DMS 273 treated with DMSO at 0.1 percent for 48 hours (cell line): ENCODE data around the gene HBA2.
A peak's percentile ranks its signal among the peaks of the same experiment; 100 is the strongest.
"Not testable (repeated sequence)": the region's sequence is repeated elsewhere in the genome, so short reads cannot be mapped to it uniquely, and the experiment has no call there.

Experiments used
- DNase-seq: peaks from one replicate; lab custom pipeline; 2025; lab: John Stamatoyannopoulos, UW

HBA2 gene

DNA sequence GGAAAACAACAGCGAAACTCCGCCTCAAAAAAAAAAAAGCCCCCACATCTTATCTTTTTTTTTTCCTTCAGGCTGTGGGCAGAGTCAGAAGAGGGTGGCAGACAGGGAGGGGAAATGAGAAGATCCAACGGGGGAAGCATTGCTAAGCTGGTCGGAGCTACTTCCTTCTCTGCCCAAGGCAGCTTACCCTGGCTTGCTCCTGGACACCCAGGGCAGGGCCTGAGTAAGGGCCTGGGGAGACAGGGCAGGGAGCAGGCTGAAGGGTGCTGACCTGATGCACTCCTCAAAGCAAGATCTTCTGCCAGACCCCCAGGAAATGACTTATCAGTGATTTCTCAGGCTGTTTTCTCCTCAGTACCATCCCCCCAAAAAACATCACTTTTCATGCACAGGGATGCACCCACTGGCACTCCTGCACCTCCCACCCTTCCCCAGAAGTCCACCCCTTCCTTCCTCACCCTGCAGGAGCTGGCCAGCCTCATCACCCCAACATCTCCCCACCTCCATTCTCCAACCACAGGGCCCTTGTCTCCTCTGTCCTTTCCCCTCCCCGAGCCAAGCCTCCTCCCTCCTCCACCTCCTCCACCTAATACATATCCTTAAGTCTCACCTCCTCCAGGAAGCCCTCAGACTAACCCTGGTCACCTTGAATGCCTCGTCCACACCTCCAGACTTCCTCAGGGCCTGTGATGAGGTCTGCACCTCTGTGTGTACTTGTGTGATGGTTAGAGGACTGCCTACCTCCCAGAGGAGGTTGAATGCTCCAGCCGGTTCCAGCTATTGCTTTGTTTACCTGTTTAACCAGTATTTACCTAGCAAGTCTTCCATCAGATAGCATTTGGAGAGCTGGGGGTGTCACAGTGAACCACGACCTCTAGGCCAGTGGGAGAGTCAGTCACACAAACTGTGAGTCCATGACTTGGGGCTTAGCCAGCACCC lies 2.6 kb downstream of the HBA2 start:
- DNase-seq = no peak

- DNase-seq = not testable (repeated sequence)
Observed at GRCh38 chr16:176006-176405, 3.3 kb downstream of the HBA2 start.

DNA sequence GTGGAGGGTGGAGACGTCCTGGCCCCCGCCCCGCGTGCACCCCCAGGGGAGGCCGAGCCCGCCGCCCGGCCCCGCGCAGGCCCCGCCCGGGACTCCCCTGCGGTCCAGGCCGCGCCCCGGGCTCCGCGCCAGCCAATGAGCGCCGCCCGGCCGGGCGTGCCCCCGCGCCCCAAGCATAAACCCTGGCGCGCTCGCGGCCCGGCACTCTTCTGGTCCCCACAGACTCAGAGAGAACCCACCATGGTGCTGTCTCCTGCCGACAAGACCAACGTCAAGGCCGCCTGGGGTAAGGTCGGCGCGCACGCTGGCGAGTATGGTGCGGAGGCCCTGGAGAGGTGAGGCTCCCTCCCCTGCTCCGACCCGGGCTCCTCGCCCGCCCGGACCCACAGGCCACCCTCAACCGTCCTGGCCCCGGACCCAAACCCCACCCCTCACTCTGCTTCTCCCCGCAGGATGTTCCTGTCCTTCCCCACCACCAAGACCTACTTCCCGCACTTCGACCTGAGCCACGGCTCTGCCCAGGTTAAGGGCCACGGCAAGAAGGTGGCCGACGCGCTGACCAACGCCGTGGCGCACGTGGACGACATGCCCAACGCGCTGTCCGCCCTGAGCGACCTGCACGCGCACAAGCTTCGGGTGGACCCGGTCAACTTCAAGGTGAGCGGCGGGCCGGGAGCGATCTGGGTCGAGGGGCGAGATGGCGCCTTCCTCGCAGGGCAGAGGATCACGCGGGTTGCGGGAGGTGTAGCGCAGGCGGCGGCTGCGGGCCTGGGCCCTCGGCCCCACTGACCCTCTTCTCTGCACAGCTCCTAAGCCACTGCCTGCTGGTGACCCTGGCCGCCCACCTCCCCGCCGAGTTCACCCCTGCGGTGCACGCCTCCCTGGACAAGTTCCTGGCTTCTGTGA lies 4.1 kb downstream of the HBA2 start, which contains the start of gene HBA1:
HBA1 (plus strand) TSS at position 204 of the 906 bp plus-strand sequence; CDS start at position 241, 37 bp downstream.
- not testable (repeated sequence) for DNase-seq

GRCh38 chr16:177394-177822 lies 4.7 kb downstream of the HBA2 start:
- peak; percentile 100 for DNase-seq

DNA sequence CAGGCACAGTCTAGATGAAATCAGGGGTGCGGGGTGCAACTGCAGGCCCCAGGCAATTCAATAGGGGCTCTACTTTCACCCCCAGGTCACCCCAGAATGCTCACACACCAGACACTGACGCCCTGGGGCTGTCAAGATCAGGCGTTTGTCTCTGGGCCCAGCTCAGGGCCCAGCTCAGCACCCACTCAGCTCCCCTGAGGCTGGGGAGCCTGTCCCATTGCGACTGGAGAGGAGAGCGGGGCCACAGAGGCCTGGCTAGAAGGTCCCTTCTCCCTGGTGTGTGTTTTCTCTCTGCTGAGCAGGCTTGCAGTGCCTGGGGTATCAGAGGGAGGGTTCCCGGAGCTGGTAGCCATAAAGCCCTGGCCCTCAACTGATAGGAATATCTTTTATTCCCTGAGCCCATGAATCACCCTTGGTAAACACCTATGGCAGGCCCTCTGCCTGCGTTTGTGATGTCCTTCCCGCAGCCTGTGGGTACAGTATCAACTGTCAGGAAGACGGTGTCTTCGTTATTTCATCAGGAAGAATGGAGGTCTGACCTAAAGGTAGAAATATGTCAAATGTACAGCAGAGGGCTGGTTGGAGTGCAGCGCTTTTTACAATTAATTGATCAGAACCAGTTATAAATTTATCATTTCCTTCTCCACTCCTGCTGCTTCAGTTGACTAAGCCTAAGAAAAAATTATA lies 5.4 kb downstream of the HBA2 start:
- no peak for DNase-seq

DNA sequence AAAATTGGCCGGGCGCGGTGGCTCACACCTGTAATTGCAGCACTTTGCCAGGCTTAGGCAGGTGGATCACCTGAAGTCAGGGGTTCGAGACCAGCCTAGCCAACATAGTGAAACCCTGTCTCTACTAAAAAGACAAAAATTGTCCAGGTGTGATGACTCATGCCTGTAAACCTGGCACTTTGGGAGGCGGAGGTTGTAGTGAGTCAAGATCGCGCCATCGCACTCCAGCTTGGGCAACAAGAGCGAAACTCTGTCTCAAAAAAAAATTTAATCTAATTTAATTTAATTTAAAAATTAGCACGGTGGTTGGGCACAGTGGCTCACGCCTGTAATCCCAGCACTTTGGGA lies 6.0 kb downstream of the HBA2 start:
- DNase-seq = no peak

DNA sequence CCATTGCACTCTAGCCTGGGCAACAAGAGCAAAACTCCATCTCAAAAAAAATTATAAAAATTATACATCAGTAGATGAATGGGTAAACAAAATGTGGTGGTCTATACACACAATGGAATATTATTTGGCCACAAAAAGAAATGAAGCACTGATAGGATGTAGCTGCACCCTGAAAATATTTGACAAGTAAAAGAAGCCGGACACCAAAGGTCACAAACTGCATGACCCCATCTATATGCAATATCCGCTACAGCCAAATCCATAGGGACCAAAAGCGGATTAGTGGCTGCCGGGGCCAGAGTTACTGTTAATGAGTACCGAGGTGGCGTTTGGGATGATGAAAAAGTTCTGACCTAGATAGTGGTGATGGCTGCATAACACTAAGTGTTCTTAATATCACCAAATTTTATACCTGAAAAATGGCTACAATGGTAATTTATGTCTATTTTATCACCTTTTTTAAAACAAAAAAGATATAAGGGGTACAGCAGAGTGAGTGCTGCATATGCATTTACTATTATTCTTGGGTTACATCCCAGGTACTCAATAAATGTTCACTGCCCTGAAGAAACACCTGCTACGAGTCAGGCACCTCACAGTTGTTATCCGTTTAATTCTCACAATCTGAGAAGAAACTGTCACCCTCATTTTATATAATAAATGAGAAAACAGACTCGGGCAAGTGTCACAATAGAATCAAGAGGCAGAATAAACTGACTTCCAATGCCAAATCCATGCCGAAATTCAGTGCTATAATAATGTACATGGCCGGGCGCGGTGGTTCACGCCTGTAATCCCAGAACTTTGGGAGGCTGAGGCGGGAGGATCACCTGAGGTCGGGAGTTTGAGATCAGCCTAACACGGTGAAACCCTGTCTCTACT lies 6.8 kb downstream of the HBA2 start:
- no peak for DNase-seq

DNA sequence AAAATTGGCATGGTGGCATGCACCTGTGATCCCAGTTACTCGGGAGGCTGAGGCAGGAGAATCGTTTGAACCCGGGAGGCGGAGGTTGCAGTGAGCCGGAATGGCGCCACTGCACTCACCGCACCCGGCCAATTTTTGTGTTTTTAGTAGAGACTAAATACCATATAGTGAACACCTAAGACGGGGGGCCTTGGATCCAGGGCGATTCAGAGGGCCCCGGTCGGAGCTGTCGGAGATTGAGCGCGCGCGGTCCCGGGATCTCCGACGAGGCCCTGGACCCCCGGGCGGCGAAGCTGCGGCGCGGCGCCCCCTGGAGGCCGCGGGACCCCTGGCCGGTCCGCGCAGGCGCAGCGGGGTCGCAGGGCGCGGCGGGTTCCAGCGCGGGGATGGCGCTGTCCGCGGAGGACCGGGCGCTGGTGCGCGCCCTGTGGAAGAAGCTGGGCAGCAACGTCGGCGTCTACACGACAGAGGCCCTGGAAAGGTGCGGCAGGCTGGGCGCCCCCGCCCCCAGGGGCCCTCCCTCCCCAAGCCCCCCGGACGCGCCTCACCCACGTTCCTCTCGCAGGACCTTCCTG lies 7.5 kb downstream of the HBA2 start, which contains the start of gene HBQ1:
HBQ1 (plus strand) TSS at position 359 of the 575 bp plus-strand sequence; CDS start at position 387, 28 bp downstream.
- DNase-seq = no peak

GRCh38 chr16:180681-181564 lies 8.2 kb downstream of the HBA2 start:
- DNase-seq = peak; percentile 54

- DNase-seq = no peak
Observed at GRCh38 chr16:181565-182021, 8.9 kb downstream of the HBA2 start.

- DNase-seq = no peak
Observed at GRCh38 chr16:183005-183404, 10.3 kb downstream of the HBA2 start.

- DNase-seq = no peak
Observed at GRCh38 chr16:185213-185612, 12.5 kb downstream of the HBA2 start.

DNA sequence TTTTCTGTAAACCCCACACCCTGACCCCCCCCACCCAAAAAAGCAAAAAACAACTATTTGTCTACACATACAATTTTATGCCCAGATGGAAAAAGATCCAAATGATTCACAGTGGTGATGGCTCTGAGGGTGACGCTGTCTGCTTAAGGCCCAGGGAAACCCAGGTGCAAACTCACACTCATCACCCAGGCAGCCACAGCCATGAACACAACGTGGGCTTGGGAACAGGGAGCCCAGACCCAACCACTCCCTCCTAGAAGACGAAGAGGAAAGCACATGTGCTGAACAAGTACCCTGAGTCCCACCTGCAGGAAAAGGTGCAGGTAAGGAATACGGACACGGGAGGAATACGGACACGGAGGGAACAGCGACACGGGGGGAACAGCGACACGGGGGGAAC lies 13.0 kb downstream of the HBA2 start:
- DNase-seq = no peak

DNA sequence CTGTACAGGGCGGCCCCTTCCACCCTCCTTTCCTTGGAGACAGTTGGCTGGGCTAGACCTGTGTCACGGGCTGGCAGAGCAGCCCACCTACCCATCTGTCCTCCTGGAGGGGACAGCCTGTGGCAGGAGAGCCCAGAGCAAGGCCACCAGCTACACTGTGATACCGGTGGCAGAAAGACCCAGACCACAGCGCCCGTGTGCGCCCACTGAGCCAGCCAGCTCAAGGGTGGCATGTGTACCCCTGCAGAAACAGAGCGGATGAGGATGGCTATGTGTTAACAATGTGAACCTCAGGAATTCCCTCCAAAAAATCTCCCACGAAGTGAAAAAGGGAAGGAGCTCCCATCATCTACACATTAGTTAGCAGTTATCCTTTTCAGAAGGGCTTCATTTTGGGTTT lies 14.7 kb downstream of the HBA2 start:
- no peak for DNase-seq

DNA sequence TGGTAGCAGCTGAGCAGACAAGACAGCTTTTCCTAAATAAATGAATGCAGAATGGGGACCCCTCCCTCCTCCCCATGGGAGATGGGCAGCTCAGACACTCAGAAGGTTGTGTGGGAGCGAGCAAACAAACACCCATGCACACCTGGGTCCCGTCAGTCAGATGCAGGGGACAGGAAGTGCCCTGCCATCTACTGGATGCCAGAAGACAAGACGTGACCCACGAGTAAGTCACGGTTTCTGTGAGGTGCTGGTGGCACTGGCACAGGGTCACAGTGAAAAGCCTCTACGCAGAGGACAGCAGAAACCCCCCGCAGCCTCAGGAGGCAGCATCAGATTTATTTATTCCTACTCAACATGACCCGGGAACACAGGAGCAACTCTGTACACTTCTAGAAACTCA lies 16.0 kb downstream of the HBA2 start:
- no peak for DNase-seq

DNA sequence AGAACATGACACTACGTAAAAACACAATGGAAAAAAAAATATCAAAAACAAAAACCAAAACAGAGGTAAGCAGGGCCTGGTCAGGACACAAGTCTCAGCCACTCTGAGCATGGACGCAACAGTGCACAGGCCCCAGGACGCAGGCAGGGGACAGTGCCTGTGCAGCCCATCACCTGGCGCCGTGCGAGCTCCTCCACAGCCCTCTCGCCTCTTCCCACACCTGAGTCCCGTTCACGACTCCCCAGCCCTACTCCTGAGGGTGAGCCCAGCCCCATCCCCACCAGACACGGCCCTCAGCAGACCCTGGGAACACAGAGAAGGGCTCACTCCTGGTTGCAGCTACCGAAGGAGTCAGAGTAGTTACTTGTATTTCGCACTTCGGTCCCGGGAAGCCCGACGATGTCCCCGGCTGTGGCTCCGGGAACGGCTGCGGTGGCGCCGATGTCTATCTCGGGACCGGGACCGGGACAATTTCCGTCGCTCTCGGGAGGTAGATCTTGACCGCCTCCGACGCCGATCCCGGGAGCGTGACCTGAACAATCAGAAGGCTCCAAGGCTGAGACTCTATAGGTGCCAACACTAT lies 17.0 kb downstream of the HBA2 start:
- DNase-seq = no peak

GRCh38 chr16:191831-192230 lies 19.2 kb downstream of the HBA2 start:
- no peak for DNase-seq

- no peak for DNase-seq
Observed at GRCh38 chr16:192686-193085, 20.0 kb downstream of the HBA2 start.

DNA sequence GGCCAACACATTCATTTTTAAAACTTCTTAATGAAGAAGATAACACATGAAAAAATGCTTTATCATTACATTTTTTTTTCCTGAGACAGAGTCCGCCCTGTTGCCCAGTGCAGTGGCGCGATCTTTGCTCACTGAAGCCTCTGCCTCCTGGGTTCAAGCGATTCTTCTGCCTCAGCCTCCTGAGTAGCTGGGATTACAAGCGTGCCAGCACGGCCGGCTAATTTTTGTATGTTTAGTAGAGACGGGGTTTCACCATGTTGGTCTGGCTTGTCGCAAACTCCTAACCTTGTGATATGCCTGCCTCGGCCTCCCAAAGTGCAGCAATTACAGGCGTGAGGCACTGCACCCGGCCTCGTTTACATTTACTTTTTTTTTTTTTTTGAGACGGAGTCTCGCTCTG lies 20.8 kb downstream of the HBA2 start:
- DNase-seq = no peak
